PC-9 (cell line): ENCODE results near the gene XPNPEP3.

ENCODE experiments used
- CTCF ChIP-seq: fragments of 200-600 bp; sonication (generic); conservative IDR thresholded peaks from 2 replicates; pipeline ENCODE4 v1.6.1; 2017; ENCODE audit warnings: mixed run types, antibody characterized with exemption, mild to moderate bottlenecking, moderate library complexity
- EZH2 ChIP-seq: fragments of 200-600 bp; sonication (generic); IDR thresholded peaks from 2 replicates; pipeline ENCODE4 v1.8.0; 2017; ENCODE audit warnings: antibody characterized with exemption, low read depth

DNA sequence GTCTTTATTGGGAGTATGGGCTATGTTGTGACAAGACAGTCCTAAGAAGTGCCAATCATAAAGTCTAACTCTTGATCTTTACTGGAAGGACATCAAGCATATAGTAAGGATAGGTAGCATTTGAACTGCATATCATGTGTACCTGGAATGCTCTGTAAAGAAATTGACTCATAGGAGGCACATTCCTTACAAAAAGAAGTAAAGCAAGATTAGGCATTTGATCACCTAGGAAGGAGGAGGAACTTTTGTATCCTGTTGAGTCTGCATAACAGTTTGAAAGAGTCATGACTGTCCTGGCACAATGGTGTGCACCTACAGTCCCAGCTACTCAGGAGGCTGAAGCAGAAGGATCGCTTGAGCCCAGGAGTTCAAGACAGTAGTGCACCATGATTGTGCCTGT is 47.2 kb downstream of the XPNPEP3 start:
- no peak for TF ChIP-seq CTCF
- TF ChIP-seq EZH2 = no peak
